RWPE2 (cell line): ENCODE results near the gene GABRG2.

Experiments
- ATAC-seq: fragments of 200-7000 bp; cut with Tn5 transposase; 3 replicates; pipeline ENCODE4 v1.9.1; 2021; ENCODE audit warnings: low read depth
- DNase-seq: peaks from one replicate; pipeline ENCODE4 v3.0.0-alpha.2; 2020; ENCODE audit warnings: low spot score
- H3K27ac ChIP-seq: fragments of 450-650 bp; 2 replicates; pipeline ENCODE4 v1.5.1; 2017; ENCODE audit warnings: mild to moderate bottlenecking; ENCODE audit not compliant: poor library complexity, severe bottlenecking
- H3K27me3 ChIP-seq: fragments of 250-450 bp; sonication (Bioruptor Pico); 2 replicates; pipeline ENCODE4 v1.5.1; 2021; ENCODE audit warnings: mild to moderate bottlenecking, moderate library complexity; ENCODE audit not compliant: insufficient read depth, poor library complexity, severe bottlenecking
- H3K36me3 ChIP-seq: fragments of 250-450 bp; sonication (Bioruptor Pico); 2 replicates; pipeline ENCODE4 v1.5.1; 2020; ENCODE audit warnings: low read depth, mild to moderate bottlenecking, moderate library complexity
- H3K4me1 ChIP-seq: fragments of 250-450 bp; sonication (Bioruptor Pico); 2 replicates; pipeline ENCODE4 v1.5.1; 2021; ENCODE audit warnings: mild to moderate bottlenecking, moderate library complexity; ENCODE audit not compliant: insufficient read depth, poor library complexity, severe bottlenecking
- H3K4me3 ChIP-seq: fragments of 250-450 bp; sonication (Bioruptor Pico); 2 replicates; pipeline ENCODE4 v1.5.1; 2021; ENCODE audit warnings: mild to moderate bottlenecking, moderate library complexity; ENCODE audit not compliant: severe bottlenecking
- H3K9me3 ChIP-seq: fragments of 250-450 bp; sonication (Bioruptor Pico); 2 replicates; pipeline ENCODE4 v1.5.1; 2021; ENCODE audit warnings: mild to moderate bottlenecking, moderate library complexity; ENCODE audit not compliant: severe bottlenecking
- CTCF ChIP-seq: fragments of 450-650 bp; IDR thresholded peaks from one replicate; pipeline ENCODE4 v1.5.1; 2017; ENCODE audit warnings: mild to moderate bottlenecking, moderate library complexity; ENCODE audit not compliant: poor library complexity, severe bottlenecking

GABRG2 gene

GRCh38 chr5:162067655-162068411 is at the start of gene GABRG2:
Gene GABRG2 (plus strand): TSS chr5:162067773. CDS start chr5:162068000, 227 bp downstream.
- DNase-seq (no peak), ATAC-seq (no peak)
- Histone ChIP-seq H3K36me3 (no peaks in the 10 kb centered on the region), H3K9me3 (no peaks in the 10 kb centered on the region), H3K4me1 (no peaks in the 10 kb centered on the region), H3K27me3 (peaks cover 7% of the 10 kb centered on the region), H3K4me3 (no peak within 1 kb of the TSS), H3K27ac (no peak within 1 kb of the TSS)
- TF ChIP-seq CTCF = no peak

- Histone ChIP-seq H3K27me3 (peaks cover 10% of the 10 kb centered on the region), H3K9me3 (no peaks in the 10 kb centered on the region), H3K27ac (no peak overlapping the region), H3K4me1 (no peaks in the 10 kb centered on the region), H3K36me3 (0 out of 2 replicates have a peak, but pooled peaks cover 3% of the 10 kb centered on the region), H3K4me3 (no peak overlapping the region)
- ATAC-seq (no peak), DNase-seq (no peak)
- no peak for TF ChIP-seq CTCF
These were observed 42.3 kb upstream of the GABRG2 start for GRCh38 chr5:162025312-162025711.

- Histone ChIP-seq H3K9me3 (no peaks in the 10 kb centered on the region), H3K27ac (no peak overlapping the region), H3K4me1 (no peaks in the 10 kb centered on the region), H3K27me3 (peaks cover 8% of the 10 kb centered on the region), H3K4me3 (no peak overlapping the region), H3K36me3 (0 out of 2 replicates have a peak, but pooled peaks cover 3% of the 10 kb centered on the region)
- no peak for TF ChIP-seq CTCF
- no peak for ATAC-seq
- DNase-seq = no peak
These were observed 40.8 kb upstream of the GABRG2 start for GRCh38 chr5:162026803-162027202.

- H3K9me3 ChIP-seq = no peaks in the 10 kb centered on the region
- no peaks in the 10 kb centered on the region for H3K36me3 ChIP-seq
- ATAC-seq (no peak), DNase-seq (no peak)
- H3K4me1 ChIP-seq = no peaks in the 10 kb centered on the region
- no peak overlapping the region for H3K27ac ChIP-seq
- no peaks in the 10 kb centered on the region for H3K27me3 ChIP-seq
- no peak overlapping the region for H3K4me3 ChIP-seq
- no peak for TF ChIP-seq CTCF
These were observed 30.1 kb upstream of the GABRG2 start for GRCh38 chr5:162037431-162037830.

GRCh38 chr5:162047279-162047678 is 20.3 kb upstream of the GABRG2 start:
- no peaks in the 10 kb centered on the region for H3K27me3 ChIP-seq
- H3K27ac ChIP-seq = no peak overlapping the region
- no peak overlapping the region for H3K4me3 ChIP-seq
- ATAC-seq = no peak
- no peaks in the 10 kb centered on the region for H3K36me3 ChIP-seq
- no peaks in the 10 kb centered on the region for H3K4me1 ChIP-seq
- no peak for TF ChIP-seq CTCF
- H3K9me3 ChIP-seq = no peaks in the 10 kb centered on the region
- no peak for DNase-seq
